ENCODE data around the gene ACP1. TPM values are rescaled to one million over a fixed set of nuclear protein-coding genes. Genes with fewer than 3 reads are reported as not detected.

Gene ACP1
- total RNA-seq, 1 donor from 2014 or later: 236 TPM

DNA sequence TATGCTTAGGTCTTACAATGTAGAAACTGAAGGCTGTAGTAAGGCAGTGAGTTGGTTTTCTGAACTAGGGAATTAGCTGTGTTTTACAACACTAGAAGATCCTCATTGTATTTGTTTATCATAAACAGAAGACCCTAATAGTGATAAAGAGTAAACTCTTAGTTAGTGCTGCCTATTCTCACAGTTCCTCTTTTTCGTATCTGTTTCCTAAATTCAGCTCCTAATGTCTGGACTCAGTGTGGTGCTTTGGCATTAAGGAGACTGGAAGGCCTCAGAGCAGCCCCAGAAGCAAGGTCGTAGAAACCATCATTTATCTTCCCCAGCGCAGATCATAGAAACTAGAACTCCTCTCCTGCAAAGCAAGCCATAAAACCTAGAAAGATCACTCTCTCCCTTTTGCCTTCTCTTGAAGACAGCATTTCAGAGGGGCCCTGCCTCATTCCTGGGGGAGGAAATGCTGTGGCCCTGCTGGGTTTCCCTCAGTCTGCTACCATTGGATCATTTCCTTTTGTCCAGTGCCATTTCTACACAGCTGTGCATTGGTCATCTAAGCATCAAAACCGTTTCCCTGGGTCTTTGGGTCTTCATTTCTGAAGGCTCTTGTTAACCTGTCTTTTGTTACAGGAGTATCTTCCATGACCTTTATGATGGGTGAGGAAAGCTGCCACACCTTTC lies 4.7 kb downstream of the ACP1 start:
- no peak overlapping the region for H3K27ac ChIP-seq
- H3K9ac ChIP-seq: no peak overlapping the region
- H3K36me3 ChIP-seq: no peaks in the 10 kb centered on the region
- H4K20me1 ChIP-seq (ENCODE audit: low read depth): peaks cover 90% of the 10 kb centered on the region
- no peak for DNase-seq (ENCODE audit: low spot score)
- no peaks in the 10 kb centered on the region for H3K9me3 Mint-ChIP-seq
- H3K4me1 Mint-ChIP-seq: peaks cover 10% of the 10 kb centered on the region
- no peak for TF ChIP-seq EZH2 (IDR thresholded peaks at IDR 0.05)
- TF ChIP-seq, protein P1, sequence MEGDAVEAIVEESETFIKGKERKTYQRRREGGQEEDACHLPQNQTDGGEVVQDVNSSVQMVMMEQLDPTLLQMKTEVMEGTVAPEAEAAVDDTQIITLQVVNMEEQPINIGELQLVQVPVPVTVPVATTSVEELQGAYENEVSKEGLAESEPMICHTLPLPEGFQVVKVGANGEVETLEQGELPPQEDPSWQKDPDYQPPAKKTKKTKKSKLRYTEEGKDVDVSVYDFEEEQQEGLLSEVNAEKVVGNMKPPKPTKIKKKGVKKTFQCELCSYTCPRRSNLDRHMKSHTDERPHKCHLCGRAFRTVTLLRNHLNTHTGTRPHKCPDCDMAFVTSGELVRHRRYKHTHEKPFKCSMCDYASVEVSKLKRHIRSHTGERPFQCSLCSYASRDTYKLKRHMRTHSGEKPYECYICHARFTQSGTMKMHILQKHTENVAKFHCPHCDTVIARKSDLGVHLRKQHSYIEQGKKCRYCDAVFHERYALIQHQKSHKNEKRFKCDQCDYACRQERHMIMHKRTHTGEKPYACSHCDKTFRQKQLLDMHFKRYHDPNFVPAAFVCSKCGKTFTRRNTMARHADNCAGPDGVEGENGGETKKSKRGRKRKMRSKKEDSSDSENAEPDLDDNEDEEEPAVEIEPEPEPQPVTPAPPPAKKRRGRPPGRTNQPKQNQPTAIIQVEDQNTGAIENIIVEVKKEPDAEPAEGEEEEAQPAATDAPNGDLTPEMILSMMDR (IDR thresholded peaks at IDR 0.05): no peak
- H3K36me3 Mint-ChIP-seq: peaks cover 23% of the 10 kb centered on the region
- no peak overlapping the region for H3K4me2 ChIP-seq
- no peak overlapping the region for H3K4me3 Mint-ChIP-seq
- no peak overlapping the region for H3K4me3 ChIP-seq
- no peaks in the 10 kb centered on the region for H3K9me3 ChIP-seq (ENCODE audit: low read depth)
- H3K79me2 ChIP-seq (ENCODE audit: low read depth): peaks cover 98% of the 10 kb centered on the region
- H2AFZ ChIP-seq (replicated peaks): no peak overlapping the region
- H3K27me3 ChIP-seq: no peaks in the 10 kb centered on the region
- no peaks in the 10 kb centered on the region for H3F3A ChIP-seq (ENCODE audit: low read depth)
- peaks cover 8% of the 10 kb centered on the region for H3K4me1 ChIP-seq
- no peak overlapping the region for H3K27ac Mint-ChIP-seq
- peaks cover 2% of the 10 kb centered on the region for H3K27me3 Mint-ChIP-seq (ENCODE audit: insufficient read depth, low read depth)

DNA sequence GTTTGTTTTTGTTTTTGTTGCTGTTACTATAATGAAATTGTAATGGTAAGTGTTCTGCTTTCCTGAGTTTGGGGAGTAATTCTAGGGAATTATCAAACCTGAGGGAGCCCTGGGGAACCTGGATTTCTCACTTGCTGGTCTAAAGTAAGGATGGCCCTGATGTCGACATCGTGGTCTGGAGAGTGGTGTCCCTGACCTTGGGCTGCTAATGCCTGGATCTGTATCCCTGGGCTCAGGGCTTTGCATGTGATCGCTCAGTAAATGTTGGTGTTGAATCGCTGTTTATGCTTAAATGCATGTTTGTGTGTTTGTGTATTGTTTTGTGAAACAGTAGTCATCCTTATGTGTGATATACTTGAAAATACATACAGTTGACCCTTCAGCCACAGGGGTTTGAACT lies 6.1 kb downstream of the ACP1 start:
- H3K4me1 ChIP-seq: peaks cover 4% of the 10 kb centered on the region
- no peaks in the 10 kb centered on the region for H3F3A ChIP-seq (ENCODE audit: low read depth)
- no peak overlapping the region for H2AFZ ChIP-seq (replicated peaks)
- Mint-ChIP-seq H3K27ac (no peak overlapping the region), H3K27me3 (ENCODE audit: insufficient read depth, low read depth) (no peaks in the 10 kb centered on the region), H3K36me3 (peaks cover 26% of the 10 kb centered on the region), H3K4me1 (peaks cover 6% of the 10 kb centered on the region), H3K4me3 (no peak overlapping the region), H3K9me3 (no peaks in the 10 kb centered on the region)
- H3K27ac ChIP-seq: no peak overlapping the region
- peaks cover 98% of the 10 kb centered on the region for H4K20me1 ChIP-seq (ENCODE audit: low read depth)
- no peak overlapping the region for H3K4me2 ChIP-seq
- H3K36me3 ChIP-seq: no peaks in the 10 kb centered on the region
- no peaks in the 10 kb centered on the region for H3K27me3 ChIP-seq
- no peak overlapping the region for H3K9ac ChIP-seq
- TF ChIP-seq, protein P1 (IDR thresholded peaks at IDR 0.05): no peak
- TF ChIP-seq EZH2 (IDR thresholded peaks at IDR 0.05) (no peak), EZH2phosphoT487 (IDR thresholded peaks at IDR 0.05) (no peak)
- no peaks in the 10 kb centered on the region for H3K9me3 ChIP-seq (ENCODE audit: low read depth)
- H3K79me2 ChIP-seq (ENCODE audit: low read depth): peaks cover 100% of the 10 kb centered on the region
- no peak for DNase-seq (ENCODE audit: low spot score)
- no peak overlapping the region for H3K4me3 ChIP-seq

DNA sequence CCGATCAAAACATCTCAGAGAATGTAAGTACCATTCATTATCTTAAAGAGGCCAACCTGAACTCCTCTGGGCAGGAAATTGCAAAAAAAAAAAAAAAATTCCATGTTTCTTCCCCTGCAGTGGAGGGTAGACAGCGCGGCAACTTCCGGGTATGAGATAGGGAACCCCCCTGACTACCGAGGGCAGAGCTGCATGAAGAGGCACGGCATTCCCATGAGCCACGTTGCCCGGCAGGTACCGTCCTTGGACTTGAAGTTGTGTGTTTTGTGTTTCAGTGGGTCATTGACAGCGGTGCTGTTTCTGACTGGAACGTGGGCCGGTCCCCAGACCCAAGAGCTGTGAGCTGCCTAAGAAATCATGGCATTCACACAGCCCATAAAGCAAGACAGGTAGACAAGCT lies 7.2 kb downstream of the ACP1 start:
- Histone ChIP-seq H4K20me1 (ENCODE audit: low read depth) (peaks cover 95% of the 10 kb centered on the region), H3K79me2 (ENCODE audit: low read depth) (peaks cover 98% of the 10 kb centered on the region), H3K4me3 (no peak overlapping the region), H3K4me1 (no peaks in the 10 kb centered on the region), H3K9me3 (ENCODE audit: low read depth) (no peaks in the 10 kb centered on the region), H3K9ac (no peak overlapping the region), H2AFZ (replicated peaks) (no peak overlapping the region), H3K4me2 (no peak overlapping the region), H3K27ac (no peak overlapping the region), H3K36me3 (no peaks in the 10 kb centered on the region), H3F3A (ENCODE audit: low read depth) (no peaks in the 10 kb centered on the region), H3K27me3 (no peaks in the 10 kb centered on the region)
- no peak for TF ChIP-seq EZH2phosphoT487 (IDR thresholded peaks at IDR 0.05)
- TF ChIP-seq EZH2 (IDR thresholded peaks at IDR 0.05): no peak
- TF ChIP-seq, protein P1 (IDR thresholded peaks at IDR 0.05): no peak
- no peak for DNase-seq (ENCODE audit: low spot score)
- no peak overlapping the region for H3K4me3 Mint-ChIP-seq
- H3K4me1 Mint-ChIP-seq: no peaks in the 10 kb centered on the region
- no peak overlapping the region for H3K27ac Mint-ChIP-seq
- peaks cover 31% of the 10 kb centered on the region for H3K36me3 Mint-ChIP-seq
- no peaks in the 10 kb centered on the region for H3K27me3 Mint-ChIP-seq (ENCODE audit: insufficient read depth, low read depth)
- H3K9me3 Mint-ChIP-seq: no peaks in the 10 kb centered on the region
